ENCODE results near the gene LCN9.
"Not testable (repeated sequence)": the region's sequence is repeated elsewhere in the genome, so short reads cannot be mapped to it uniquely, and the experiment has no call there.

The LCN9 gene, protein sequence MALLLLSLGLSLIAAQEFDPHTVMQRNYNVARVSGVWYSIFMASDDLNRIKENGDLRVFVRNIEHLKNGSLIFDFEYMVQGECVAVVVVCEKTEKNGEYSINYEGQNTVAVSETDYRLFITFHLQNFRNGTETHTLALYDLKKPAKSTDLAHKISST

GRCh38 chr9:135662758-135663450 is at the start of gene LCN9:
TSS of gene LCN9 (plus strand) at chr9:135663309. CDS start at chr9:135663322, 13 bp downstream.
- no peak for DNase-seq (ENCODE audit: low spot score)

DNA sequence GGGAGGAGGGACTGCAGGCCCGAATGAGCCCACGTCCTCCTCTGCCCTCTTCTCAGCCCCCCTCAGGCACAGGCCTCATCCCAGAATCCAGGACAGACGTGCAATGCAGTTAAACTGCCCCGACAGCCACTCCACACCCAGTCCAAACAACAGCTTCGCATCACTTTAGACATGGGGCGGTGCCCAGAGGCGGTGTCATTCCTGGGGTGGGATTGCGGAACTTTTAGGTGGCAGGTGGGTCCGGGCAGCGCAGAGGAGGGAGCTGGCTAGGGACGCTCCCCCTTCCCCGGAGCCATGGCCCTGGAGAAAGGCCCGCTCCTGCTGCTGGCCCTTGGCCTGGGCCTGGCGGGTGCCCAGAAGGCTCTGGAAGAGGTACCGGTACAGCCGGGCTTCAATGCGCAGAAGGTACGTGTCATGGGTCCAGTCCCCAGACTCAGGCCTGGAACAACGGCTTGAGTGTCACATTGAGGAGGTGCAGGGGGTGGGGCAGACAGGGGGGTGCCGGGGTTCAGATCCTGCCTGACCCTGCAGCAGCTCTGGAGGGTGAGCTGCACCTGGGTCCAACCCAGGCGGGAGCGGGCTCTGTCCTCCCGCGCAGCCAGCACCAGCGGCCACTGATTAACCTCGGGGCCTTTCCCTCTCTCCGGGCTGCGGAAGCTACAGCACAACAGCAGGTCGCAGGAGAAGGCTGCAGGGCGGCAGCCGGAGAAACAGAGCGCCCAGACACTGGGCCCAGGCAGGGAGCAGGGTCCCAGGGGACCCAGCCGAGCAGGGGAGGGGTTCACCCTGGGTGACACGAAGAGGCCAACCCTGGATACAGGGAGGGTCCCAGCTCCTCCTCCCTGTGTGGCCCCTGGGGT is 48.9 kb upstream of the LCN9 start:
- DNase-seq (ENCODE audit: low spot score) = no peak

DNA sequence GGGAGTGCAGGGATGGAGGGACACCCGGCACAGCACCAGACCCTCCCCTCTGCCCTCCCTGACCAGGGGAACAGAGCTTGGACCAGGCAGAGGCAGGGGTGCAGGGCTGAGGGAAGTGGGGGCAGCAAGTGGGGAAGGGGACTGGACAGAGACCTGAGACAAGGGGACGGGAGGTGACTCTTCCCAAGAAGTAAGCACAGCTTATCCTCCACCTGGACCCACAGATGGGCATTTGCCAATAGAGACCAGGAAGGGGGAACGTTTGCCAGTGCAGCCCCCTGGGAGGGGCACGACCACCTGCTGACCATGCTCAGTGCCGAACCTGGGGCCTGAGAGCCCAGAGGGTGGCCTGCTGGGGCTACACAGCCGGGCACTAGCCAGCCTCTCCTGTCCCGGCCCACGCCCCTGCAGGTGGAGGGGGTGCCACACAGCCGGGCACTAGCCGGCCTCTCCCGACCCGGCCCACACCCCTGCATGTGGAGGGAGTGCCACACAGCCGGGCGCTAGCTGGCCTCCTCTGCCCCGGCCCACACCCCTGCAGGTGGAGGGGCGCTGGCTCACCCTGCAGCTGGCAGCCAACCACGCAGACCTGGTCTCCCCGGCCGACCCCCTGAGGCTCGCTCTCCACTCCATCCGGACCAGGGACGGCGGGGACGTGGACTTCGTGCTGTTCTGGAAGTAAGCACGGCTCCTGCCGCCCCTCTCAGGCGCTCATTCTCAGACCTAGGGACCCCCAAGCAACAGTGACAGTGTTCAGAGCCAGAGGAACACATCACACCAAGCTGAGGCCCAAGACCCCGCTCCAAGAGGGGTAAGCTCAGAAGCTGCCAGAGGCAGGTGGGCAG is 48.1 kb upstream of the LCN9 start:
- DNase-seq (ENCODE audit: low spot score) = no peak

- DNase-seq (ENCODE audit: low spot score) = no peak
Measured at GRCh38 chr9:135615666-135616618, 47.2 kb upstream of the LCN9 start.

DNA sequence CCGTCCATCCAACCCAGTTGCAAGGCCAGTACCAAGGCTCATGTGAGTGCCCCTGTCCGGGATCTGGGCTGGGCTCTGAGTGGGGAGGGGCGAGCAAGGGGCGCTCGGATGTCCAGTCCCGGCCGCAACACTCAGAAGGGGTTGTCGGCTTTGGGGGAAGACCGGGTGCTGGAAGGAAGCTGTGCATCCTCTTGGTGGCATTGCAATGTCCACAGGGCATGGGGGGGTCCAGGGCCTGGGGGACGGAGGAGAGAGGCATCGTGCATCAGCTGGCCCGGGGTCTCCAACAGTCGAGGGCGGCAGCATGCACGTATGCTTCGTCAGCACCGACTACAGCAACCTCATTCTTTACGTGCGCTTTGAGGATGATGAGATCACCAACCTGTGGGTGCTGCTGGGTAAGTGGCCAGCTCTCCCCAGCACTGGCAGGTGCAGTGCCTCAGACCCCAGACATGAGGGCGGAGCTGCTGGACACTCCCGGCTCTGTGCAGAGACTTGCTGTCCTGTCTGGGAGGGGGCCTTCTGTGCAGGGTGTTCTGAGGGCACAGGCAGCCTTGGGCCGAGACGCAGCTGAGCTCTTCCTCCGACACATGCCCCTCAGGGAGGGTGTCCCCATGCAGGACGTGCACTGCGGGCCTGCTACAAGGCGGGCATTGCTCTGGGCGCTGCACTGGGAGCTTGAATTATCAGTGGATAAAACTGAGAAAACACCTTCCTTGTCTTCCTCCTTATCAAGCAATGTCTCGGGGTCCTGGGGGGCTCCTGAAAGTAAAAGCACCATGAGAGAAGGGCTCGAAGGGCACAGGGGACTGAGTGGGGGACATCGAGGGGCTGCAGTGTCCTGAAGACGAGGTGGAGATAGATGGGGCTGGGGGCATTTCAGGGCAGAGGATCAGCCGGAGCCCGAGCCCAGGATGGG is 46.2 kb upstream of the LCN9 start:
- DNase-seq (ENCODE audit: low spot score) = no peak

GRCh38 chr9:135617538-135617900 is 45.6 kb upstream of the LCN9 start:
- no peak for DNase-seq (ENCODE audit: low spot score)

DNA sequence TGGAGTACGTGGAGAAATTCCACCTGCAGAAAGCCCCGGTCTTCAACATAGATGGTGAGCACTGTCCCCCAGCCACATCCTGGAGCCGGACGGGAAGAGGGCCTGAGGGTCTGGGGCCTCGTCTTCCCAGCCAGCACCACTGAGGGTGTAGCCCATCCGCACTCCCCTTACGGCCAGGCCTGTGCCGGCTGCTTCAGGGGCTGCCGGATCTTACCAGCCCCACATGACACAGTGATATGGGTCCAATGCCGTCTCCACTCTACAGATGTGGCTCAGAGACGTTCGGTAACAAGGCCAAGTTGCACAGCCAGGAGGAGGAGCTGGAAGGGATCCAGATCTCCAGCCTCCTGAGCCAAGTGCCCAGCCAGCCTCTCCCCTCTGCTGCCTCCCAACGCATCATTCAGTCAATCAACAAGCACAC is 45.1 kb upstream of the LCN9 start:
- DNase-seq (ENCODE audit: low spot score) = no peak

GRCh38 chr9:135618866-135619598 is 44.1 kb upstream of the LCN9 start:
- DNase-seq (ENCODE audit: low spot score) = no peak

DNA sequence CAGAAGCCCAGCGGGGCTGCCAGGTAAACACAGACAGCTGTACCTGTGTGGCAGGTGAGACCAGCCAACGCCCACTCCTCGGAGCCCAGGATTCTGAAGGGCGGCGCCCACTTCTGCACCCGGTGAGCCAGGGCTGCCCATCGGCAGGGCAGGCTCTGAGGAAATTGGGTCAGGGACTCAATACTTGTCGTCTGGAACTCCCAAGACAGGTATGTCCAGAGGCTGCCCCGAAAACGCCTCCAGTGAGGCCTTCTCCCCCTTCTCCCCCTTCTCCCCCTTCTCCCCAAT is 43.6 kb upstream of the LCN9 start:
- DNase-seq (ENCODE audit: low spot score) = no peak

DNA sequence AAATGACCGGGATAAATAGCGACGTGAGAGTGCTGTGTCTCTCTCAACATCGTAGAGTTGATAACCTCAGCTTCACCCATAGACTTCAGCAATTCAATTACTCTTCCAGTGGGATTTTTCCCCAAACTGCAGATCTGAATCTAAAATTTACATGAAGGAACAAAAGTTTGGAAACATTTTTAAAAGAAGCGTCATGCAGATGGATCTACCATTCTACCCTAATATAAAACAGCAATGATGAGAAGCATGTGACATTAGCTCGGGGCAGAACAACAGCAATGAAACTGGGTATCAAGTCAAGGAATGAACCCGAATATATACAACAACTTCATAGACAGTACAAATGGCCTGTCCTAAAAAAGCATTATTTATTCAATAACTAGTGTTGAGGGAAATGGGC is 42.6 kb upstream of the LCN9 start:
- no peak for DNase-seq (ENCODE audit: low spot score)

DNA sequence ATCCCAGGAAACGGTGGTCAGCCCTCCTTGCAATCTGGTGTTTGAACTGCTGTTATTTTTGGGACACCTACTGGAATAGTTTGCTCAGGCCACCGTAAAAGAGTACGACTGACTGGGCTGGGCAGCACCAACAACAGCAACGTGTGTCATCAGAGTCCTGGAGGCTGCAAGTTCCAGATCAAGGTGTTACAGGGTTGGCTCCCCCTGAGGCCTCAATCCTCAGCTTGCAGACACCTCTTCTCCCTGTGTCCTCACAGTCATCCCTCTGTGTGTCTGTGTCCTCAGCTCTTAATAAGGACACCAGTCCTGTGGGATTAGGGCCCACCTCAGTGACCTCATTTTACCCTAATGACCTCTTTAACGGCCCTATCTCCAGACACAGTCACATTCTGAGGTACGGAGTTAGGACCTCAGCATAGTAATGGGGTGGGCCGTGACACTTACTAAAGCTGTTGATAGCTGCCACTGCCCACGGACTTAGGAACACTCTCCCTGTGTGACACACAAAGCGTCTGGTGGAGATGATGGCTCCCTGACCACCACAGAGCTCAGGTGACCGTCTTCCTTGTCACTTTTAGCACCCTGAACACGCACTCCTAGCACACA is 40.6 kb upstream of the LCN9 start:
- DNase-seq (ENCODE audit: low spot score) = no peak

- DNase-seq (ENCODE audit: low spot score) = no peak
Measured at GRCh38 chr9:135624282-135624681, 38.8 kb upstream of the LCN9 start.

GRCh38 chr9:135632841-135633240 is 30.3 kb upstream of the LCN9 start:
- DNase-seq (ENCODE audit: low spot score) = no peak

DNA sequence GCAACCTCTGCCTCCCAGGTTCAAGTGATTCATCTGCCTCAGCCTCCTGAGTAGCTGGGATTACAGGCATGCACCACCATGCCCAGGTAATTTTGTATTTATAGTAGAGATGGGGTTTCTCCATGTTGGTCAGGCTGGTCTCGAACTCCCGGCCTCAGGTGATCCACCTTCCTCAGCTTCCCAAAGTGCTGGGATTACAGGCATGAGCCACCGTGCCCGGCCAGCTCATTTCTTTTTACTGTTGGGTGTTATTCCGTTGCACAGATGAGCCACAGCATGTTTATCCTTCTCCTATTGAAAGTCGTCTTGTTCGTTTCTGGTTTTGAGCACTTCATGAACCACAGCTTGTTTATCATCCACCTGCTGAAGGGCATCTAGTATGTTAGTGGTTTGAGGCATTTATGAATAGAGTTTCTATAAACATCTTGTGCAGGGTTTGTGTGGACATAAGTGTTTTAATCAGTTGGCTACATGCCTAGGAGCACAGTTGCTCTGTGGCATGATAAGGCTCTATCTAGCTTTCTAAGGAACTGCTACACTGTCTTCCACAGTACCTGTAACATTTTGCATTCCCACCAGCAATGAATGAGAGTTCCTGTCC is 26.1 kb upstream of the LCN9 start:
- not testable (repeated sequence) for DNase-seq (ENCODE audit: low spot score)

GRCh38 chr9:135639196-135639595 is 23.9 kb upstream of the LCN9 start, which contains the start of gene GLT6D1:
TSS of gene GLT6D1 (minus strand) at chr9:135639540. CDS start at chr9:135639187, 353 bp downstream.
- DNase-seq (ENCODE audit: low spot score) = no peak

DNA sequence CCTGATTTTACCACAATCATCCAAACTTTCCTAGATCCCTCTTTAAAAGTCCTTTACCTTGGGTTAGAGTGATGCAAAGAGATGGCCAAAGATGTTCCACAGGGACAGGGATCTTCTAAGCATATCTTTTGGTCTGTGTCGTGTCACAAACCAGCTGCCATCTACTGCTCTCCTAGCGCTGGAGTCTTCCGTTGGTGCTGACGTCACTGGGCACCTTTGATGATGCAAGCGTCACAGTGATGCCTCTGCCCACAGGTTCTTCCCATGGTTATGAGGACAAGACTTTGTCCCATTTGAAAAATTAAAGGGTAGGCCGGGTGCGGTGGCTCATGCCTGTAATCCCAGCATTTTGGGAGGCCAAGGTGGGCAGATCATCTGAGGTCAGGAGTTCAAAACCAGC is 22.1 kb upstream of the LCN9 start:
- DNase-seq (ENCODE audit: low spot score) = no peak

DNA sequence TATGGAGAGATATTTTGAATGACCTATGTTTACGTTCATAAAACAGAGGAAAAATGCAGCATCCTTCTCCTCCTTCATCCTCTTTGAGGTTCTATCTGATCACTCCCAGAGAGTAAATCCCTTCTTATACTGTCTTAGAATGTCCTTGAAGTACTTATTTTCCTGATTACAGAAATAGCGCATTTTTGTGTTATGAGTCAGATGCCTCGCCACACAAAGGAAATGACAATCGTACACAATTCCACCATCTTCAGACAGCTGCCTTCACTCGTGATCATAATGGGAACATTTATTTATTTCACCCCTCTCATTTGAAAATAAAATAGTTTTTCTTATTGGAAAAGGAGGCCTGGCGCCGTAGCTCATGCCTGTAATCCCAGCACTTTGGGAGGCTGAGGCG is 21.4 kb upstream of the LCN9 start:
- DNase-seq (ENCODE audit: low spot score) = no peak

DNA sequence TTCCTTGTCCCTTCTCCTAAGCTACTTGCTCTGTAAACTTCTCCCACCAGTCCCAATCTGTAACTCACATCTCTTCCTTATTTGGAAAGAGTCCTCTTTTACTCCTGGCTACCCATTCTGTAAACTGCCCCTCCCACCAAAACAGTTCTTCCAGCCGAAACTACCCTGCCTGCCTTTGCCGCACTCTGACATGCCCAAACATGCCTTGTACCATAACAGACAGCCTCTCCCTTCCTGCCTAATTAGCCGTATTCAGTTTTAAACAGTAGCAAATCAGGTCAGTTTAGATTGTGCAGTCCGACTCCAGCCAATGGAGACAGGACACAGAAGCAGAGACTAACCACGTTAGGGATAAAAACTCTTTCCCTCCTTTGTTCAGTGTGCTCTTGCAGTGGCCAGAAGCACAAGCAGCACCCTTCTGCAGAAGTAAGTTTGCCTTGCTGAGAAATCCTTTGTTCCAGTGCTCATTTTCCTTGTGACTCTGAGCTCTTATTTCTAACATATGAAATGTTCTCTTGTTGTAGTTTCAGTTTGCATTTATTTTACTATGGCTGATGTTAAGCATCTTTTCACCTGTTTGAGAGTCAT is 18.4 kb upstream of the LCN9 start:
- no peak for DNase-seq (ENCODE audit: low spot score)
